Chondrocyte (in vitro differentiated cells): ENCODE measurements around the gene IL1RAP. TPM values are rescaled to one million over a fixed set of nuclear protein-coding genes. Genes with fewer than 3 reads are reported as not detected.

ENCODE experiments used
- DNase-seq: peaks from one replicate; pipeline ENCODE4 v3.0.0; 2021; ENCODE audit warnings: mixed read lengths, low spot score
- H3K27ac Mint-ChIP-seq: one replicate; pipeline ENCODE4 v1.8.0; 2021; ENCODE audit warnings: mild to moderate bottlenecking, moderate library complexity, mixed read lengths; ENCODE audit not compliant: unreplicated experiment
- H3K27me3 Mint-ChIP-seq: 2 replicates; pipeline ENCODE4 v1.8.0; 2021; ENCODE audit warnings: low read depth, mixed read lengths
- H3K36me3 Mint-ChIP-seq: 2 replicates; pipeline ENCODE4 v1.8.0; 2021; ENCODE audit warnings: low read depth, mixed read lengths
- H3K4me1 Mint-ChIP-seq: 2 replicates; pipeline ENCODE4 v1.8.0; 2021; ENCODE audit warnings: low read depth, mild to moderate bottlenecking, mixed read lengths
- H3K4me3 Mint-ChIP-seq: one replicate; pipeline ENCODE4 v1.8.0; 2021; ENCODE audit warnings: mild to moderate bottlenecking, moderate library complexity, mixed read lengths; ENCODE audit not compliant: unreplicated experiment
- H3K9me3 Mint-ChIP-seq: 2 replicates; pipeline ENCODE4 v1.8.0; 2021; ENCODE audit warnings: low read depth, mixed read lengths
- total RNA-seq: library from RNA; stranded (reverse); gene quantifications from 3 replicates; pipeline ENCODE4 v1.2.1, GENCODE V29; 2021
- TF ChIP-seq, protein P1 (sequence below): fragments of 200-600 bp; sonication (generic); IDR thresholded peaks from 2 replicates; pipeline ENCODE4 v1.5.0; 2021; ENCODE audit warnings: antibody characterized with exemption, mild to moderate bottlenecking, moderate library complexity

The IL1RAP gene
- total RNA-seq, 1 donor from 2014 or later, result 30.4 TPM

DNA sequence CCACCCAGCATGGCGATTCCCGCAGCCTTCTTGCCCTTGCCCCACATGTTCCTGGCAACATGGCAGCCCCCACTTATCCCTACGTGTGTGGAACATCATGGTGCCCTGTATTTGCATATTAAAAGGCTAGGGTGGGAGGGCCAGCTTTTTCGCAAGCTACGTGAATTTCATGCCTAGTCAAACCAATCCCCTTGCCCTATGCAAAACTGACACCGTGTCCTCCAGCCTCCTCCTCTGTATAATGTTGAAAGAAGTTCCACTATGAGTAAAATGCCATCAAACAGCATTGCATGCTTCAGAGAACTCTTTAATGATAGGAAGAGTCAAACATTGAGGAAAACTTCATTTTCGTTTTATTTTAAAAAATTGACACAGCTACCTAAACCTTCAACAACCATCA lies 170.9 kb downstream of the IL1RAP start:
- Mint-ChIP-seq H3K27me3 (no peaks in the 10 kb centered on the region), H3K9me3 (peaks cover 10% of the 10 kb centered on the region)

DNA sequence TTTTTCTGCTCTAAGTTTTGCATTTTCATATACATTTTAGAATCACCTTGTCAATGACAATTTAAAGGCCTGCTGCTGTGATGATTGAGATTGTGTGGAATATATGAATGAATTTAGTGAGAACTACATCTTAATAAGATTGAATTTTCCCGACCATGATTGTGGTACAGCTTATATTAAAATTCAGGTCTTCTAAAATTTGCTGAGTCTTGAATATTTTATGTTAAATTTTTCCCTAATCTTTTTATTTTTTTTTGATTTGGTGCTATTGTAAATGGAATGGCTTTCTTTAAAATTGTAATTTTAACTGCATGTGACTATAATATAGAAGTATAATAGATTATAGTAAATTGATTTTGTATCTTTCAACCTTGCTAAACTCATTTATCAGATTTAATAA lies 172.1 kb downstream of the IL1RAP start:
- H3K36me3 Mint-ChIP-seq, result peaks cover 2% of the 10 kb centered on the region
- TF ChIP-seq, protein P1, sequence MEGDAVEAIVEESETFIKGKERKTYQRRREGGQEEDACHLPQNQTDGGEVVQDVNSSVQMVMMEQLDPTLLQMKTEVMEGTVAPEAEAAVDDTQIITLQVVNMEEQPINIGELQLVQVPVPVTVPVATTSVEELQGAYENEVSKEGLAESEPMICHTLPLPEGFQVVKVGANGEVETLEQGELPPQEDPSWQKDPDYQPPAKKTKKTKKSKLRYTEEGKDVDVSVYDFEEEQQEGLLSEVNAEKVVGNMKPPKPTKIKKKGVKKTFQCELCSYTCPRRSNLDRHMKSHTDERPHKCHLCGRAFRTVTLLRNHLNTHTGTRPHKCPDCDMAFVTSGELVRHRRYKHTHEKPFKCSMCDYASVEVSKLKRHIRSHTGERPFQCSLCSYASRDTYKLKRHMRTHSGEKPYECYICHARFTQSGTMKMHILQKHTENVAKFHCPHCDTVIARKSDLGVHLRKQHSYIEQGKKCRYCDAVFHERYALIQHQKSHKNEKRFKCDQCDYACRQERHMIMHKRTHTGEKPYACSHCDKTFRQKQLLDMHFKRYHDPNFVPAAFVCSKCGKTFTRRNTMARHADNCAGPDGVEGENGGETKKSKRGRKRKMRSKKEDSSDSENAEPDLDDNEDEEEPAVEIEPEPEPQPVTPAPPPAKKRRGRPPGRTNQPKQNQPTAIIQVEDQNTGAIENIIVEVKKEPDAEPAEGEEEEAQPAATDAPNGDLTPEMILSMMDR, result no peak
- no peak overlapping the region for H3K27ac Mint-ChIP-seq
- peaks cover 13% of the 10 kb centered on the region for H3K4me1 Mint-ChIP-seq
- H3K27me3 Mint-ChIP-seq, result no peaks in the 10 kb centered on the region
- H3K4me3 Mint-ChIP-seq, result no peak overlapping the region
- no peak for DNase-seq
- peaks cover 10% of the 10 kb centered on the region for H3K9me3 Mint-ChIP-seq

More for the DNA sequence above, 170.9 kb downstream of the IL1RAP start:
- no peak for DNase-seq
- TF ChIP-seq, protein P1, result no peak
- no peak overlapping the region for H3K4me3 Mint-ChIP-seq
- no peak overlapping the region for H3K27ac Mint-ChIP-seq
- H3K4me1 Mint-ChIP-seq, result peaks cover 8% of the 10 kb centered on the region
- peaks cover 2% of the 10 kb centered on the region for H3K36me3 Mint-ChIP-seq

DNA sequence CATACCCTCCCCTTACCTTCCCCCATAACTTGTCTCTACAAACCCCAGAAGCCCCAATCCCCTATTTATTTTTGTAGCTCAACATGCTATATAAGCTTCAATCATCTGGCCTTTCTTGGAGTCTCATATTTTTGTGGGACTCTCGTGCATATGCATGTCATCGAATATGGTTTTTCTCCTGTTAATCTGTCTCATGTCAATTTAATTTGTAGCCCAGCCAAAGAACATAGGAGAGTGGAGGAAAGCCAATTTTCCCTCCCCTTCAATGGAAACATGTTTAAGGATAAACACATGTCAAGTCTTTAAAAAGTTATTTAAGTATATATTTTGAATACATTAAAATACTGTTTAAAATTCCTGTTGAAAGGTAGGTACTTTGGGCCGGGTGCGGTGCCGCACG lies 176.4 kb downstream of the IL1RAP start:
- H3K4me3 Mint-ChIP-seq, result no peak overlapping the region
- DNase-seq, result no peak
- H3K4me1 Mint-ChIP-seq, result peaks cover 21% of the 10 kb centered on the region
- peaks cover 3% of the 10 kb centered on the region for H3K36me3 Mint-ChIP-seq
- peaks cover 13% of the 10 kb centered on the region for H3K9me3 Mint-ChIP-seq
- TF ChIP-seq, protein P1, result no peak
- H3K27me3 Mint-ChIP-seq, result no peaks in the 10 kb centered on the region
- no peak overlapping the region for H3K27ac Mint-ChIP-seq

DNA sequence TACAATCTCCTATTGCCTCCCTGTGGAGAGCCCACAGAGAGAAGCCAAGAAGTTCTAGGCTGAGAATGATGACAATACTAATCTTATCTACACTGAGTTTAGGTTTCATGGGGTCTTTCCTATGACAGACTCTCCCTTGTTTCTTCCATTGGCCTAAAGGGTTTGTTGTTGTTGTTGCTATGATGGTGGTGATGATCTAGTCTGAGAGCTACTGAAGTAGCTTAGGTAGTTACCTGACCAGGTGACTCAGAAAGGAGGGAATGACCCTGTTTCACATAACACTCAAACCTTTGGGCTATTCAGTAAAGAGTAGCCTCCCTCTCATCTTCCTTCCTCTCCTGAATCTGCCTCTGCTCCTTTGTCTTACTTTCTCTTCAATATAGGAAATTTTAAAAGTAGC lies 178.4 kb downstream of the IL1RAP start:
- no peak overlapping the region for H3K4me3 Mint-ChIP-seq
- TF ChIP-seq, protein P1, result no peak
- no peak for DNase-seq
- peaks cover 3% of the 10 kb centered on the region for H3K36me3 Mint-ChIP-seq
- H3K27me3 Mint-ChIP-seq, result no peaks in the 10 kb centered on the region
- no peak overlapping the region for H3K27ac Mint-ChIP-seq
- H3K9me3 Mint-ChIP-seq, result peaks cover 13% of the 10 kb centered on the region
- H3K4me1 Mint-ChIP-seq, result peaks cover 30% of the 10 kb centered on the region

DNA sequence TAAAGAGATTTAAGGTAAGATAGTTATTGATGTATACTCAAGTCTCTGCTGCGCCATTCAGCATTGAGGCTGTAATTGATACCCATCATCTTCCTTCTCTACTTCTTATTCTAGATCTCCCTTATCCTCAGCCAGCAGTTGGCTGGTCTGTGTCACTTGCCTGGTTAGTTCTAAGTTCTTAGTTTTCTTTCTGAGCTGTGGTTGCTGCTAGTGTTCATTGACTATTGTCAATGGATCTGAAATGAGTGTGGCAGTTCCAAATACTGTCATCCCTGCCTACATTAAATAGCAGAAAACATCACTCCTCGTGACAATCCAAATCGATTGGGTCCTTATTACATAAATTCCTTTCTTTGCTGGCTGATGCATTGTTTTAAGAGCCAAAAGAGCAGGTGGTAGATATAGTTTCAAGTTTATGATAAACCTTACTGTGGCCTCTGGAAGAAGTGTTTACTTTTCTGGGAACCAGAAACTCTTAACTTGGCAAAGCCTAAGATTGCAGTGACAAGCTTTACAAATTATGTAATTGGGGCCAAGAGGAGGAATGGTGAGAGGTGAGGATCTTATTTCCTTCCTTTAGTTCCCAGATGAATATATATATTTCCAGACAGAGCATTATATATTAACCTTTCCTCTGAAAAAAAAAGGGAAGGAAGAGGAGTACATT lies 180.6 kb downstream of the IL1RAP start:
- H3K4me3 Mint-ChIP-seq, result no peak overlapping the region
- TF ChIP-seq, protein P1, result no peak

More for the DNA sequence above, 180.6 kb downstream of the IL1RAP start:
- peaks cover 38% of the 10 kb centered on the region for H3K4me1 Mint-ChIP-seq
- H3K9me3 Mint-ChIP-seq, result peaks cover 3% of the 10 kb centered on the region
- no peak overlapping the region for H3K27ac Mint-ChIP-seq
- H3K36me3 Mint-ChIP-seq, result peaks cover 2% of the 10 kb centered on the region
- no peaks in the 10 kb centered on the region for H3K27me3 Mint-ChIP-seq
- no peak for DNase-seq
